ENCODE data around the gene AP5S1.

- TF ChIP-seq RCOR1 (IDR thresholded peaks at IDR 0.05; ENCODE audit: insufficient replicate concordance, low read length) = no peak
- no peak for TF ChIP-seq POLR2A (IDR thresholded peaks at IDR 0.05; ENCODE audit: low read depth, low read length)
- TF ChIP-seq CTCF (conservative IDR thresholded peaks at IDR 0.05; ENCODE audit: low read depth, low read length) = no peak
- no peak for TF ChIP-seq FOS (IDR thresholded peaks at IDR 0.05; ENCODE audit: low read depth, low read length)
- no peak for TF ChIP-seq MAFK (IDR thresholded peaks at IDR 0.05; ENCODE audit: low read depth, low read length)
- TF ChIP-seq CEBPB (IDR thresholded peaks at IDR 0.05; ENCODE audit: low read depth, low read length) = no peak
- no peak for TF ChIP-seq SMC3 (IDR thresholded peaks at IDR 0.05; ENCODE audit: low read depth, low read length)
Measured at GRCh38 chr20:3854462-3854871, 34.1 kb downstream of the AP5S1 start.

Measured in IMR-90 (cell line).